Umbilical cord (tissue), 2 donors: Measurements from ENCODE around the gene WRNIP1. TPM values are rescaled to one million over a fixed set of nuclear protein-coding genes. Genes with fewer than 3 reads are reported as not detected.

Experiments used
- DNase-seq: peaks from one replicate; pipeline ENCODE4 v3.0.0-alpha.2; 2015; ENCODE audit warnings: low spot score
- total RNA-seq: library from RNA; depleted of rRNA; stranded (reverse); fragments of >200 nt; gene quantifications from one replicate; pipeline ENCODE4 v1.2.3, GENCODE V29; 2014; ENCODE audit warnings: low replicate concordance; ENCODE audit not compliant: insufficient read depth

Gene WRNIP1
- total RNA-seq = 33.7 TPM

DNA sequence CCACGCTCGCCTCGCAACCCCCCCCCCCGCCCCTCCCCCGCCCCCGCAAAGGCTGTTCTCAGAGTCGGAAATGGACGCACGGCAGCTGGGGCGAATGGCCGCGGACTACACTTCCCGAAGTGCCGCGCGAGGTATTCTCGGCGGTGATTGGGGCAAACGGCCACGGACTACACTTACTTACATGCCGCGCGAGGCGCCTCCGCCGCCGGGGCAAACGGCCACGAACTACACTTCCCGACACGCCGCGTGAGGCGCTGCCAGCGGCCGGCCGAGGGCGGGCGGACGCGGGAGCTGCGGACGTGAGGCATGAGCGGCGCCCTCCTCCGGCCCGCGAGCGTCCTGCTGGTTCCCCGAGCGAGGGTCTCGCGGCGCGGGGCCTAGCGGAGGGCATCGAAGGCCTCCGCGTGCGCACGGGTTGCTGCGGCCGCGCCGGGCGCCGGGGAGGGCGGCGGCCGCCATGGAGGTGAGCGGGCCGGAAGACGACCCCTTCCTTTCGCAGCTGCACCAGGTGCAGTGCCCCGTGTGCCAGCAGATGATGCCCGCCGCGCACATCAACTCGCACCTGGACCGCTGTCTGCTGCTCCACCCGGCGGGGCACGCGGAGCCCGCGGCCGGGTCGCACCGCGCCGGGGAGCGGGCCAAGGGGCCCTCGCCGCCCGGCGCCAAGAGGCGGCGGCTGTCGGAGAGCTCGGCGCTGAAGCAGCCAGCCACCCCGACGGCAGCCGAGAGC, at the start of gene WRNIP1:
WRNIP1 (plus strand) TSS at position 228 of the 730 bp plus-strand sequence; CDS start at position 458, 230 bp downstream.
- peak; percentile 99 for DNase-seq

DNA sequence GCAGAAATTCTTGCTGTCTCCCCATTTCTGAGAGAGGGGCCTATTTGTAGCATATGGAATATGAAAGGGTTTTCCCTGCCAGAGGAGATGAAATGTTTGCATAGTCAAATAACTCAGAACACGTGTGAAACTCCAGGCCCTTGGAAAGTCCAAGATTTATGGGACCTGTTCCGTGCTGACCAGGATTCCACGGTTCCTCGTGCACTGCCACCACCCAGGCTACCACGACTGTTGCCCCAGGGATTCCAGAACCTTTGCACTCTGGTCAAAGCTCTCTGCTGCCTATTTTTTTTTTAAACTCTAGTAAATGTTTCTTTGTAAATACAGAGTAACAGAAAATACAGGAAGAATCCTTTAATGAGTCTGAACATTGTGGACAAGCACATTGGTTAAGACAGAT, 49.5 kb upstream of the WRNIP1 start:
- DNase-seq = no peak

DNA sequence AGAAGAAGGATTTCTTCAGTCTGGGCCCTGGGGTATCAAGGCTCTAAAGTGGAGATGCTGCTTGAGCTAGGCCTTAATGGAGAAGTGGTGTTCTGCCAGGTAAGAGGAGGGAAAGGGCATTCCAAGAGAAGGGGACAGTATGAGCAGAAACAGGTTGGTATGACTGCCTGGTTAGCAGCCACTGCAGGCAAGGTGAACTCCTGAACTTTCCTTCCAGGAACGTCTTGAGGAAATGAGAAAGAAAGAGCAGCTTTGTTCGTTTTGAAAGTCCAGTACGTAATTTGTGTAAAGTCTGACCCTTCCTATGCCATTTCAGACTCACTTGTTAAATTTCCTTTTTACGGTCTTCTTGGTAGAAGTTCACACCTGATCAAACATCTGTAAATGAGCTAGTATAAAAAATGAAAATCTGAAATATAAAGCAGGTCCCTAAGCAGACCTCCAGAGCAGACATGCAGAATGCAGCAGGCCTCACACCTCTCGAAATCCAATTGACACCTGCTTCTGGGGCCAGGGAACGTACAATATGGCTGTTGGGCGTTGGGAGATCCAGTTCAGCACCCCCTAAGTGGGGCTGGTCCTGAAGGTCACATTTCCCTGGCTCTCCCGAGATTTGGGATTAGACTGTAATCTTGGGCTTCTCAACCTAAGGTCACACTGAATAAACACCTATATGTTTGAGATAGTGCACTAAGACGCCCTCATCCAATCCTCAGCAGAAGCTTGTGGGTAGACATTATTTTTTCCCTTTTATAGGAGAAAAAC, 48.1 kb upstream of the WRNIP1 start:
- DNase-seq = no peak

DNA sequence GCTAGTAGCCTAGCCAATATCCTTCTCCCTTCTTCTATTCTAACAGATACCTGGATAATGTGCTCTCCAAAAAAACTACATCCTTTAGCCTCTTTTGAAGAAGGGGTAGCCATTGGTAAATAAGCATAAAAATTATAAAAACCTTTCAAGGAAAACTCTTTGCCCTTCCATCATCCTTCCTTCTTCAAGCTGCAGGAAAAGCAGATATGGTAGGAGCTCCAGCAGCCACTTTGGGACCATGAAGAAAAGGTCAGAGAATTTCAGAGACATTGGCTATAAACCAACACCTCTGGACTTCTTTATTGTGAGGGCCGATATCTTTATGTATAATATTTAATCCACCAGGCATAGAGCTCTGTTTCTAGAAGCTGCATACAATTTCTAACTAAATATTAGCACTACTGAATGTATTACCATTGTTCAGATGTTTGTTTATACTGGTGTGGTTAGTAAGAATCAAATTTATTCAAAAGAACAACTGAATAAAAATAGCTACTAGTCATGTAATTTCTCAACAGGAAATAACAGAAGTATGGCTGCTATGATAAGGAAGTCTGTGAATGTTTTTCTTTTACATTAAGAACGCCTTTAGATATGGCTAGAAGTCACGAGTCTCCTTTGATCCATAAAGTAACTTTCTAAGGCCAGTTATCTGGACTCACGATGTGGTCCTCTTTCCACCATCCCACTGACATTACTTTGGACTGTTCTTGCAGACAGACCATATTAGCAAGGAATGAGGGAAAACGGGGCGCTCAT, 46.7 kb upstream of the WRNIP1 start:
- DNase-seq = peak; percentile 38

DNA sequence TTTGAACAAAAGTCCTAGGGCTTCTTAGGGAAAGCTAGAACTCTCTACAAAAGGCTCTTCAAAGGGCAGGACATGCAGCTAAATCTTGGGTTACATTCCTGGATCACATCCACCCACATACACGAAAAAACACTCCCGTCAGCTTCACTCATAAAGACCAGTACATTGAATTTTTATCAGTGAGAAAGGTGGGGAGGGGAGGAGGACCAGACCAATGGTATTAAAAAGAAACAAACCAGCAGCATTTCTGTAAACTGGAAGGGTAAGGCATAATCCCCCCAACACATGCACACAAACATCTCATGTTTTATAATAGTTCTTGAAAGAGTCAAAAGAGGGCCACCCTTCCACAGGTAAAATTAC, 46.1 kb upstream of the WRNIP1 start:
- no peak for DNase-seq

DNA sequence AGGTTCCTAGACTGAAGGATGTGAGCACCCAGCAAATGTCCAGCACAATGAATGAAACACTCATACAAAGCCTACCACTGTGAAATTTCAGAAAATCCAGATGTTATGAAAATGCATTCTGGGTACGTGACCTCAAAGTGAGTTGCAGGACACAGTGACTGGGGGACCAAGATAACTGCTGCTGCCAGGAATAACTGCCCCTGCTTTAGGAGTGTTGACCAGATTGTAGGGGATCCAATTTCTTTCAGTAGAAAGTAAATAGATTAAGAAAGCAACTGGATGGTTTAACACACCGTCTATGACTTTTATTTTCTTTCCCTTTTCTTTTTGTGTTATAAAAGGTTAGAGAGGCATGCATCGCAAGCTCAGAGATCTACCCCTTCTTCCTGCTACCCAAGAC, 44.0 kb upstream of the WRNIP1 start:
- no peak for DNase-seq

DNA sequence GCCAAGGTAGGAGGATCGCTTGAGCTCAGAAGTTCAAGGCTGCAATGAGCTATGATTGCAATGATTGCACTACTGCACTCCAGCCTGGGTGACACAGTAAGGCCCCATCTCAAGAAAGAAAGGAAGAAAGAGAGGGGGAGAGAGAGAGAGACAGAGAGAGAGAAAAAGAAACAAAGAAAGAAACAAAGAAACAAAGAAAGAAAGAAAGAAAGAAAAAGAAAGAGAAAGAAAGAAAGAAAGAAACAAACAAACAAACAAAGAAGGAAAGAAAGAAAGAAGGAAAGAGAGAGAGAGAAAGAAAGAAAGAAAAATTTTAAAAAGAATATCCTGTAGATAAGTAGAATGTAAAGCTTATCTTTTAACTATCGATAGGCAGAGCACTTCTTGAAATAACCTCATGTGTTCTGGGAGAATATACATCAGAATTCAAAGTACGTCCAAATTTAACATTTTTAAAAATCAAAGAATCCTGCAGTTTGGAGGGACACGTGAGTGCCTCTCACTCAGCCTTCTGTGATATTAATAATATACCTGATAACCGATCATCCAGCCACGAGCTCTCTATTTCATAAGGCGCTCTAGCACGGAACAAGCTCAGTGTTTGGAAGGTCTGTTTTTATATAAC, 39.7 kb upstream of the WRNIP1 start:
- DNase-seq = no peak

DNA sequence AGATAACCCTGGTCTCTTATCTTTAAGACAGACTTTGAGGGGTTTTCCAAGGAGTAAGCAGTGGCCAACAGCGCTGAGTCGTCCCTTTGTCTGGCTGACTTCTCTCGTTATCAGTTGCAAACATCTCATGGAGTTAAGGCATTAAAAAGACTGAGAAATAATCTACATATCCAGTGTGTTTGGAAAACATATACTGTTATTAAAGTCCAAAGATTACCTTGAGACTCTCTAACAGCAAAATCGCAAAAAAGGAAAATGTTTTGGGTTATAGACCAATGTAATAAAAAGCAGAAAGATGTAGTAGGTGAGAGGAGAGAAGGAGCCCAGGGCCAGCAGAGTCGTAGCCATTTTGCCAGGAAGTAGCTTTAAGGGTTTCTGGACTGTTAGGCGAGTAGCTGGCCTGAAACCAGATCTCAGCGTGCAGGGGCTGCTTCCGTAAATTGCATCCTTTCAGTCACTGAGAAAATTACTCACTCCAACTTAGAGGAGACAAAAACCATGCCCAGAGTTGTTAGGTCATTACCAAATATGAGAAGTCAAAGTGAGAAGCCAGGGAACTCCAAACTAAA, 39.1 kb upstream of the WRNIP1 start:
- DNase-seq = peak; percentile 49

DNA sequence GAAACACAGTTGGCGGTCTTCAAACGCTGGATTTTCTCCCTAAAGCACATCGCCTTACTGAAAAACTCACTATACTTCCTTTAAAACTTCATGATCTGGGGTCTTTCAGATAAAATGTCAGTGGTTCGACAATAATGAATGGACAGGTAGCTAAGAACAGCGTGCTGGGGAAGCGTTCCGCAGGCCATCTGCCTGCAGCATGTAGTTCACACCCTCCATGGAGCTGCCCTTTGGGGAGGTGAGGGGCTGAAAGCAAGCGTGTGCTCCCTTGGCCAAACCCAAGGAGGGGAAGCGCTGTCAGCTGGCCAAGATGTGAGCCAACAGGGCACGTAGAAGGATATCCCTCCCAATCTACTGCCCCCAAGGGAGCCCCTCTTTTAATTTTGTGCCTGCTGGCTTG, 35.3 kb upstream of the WRNIP1 start:
- DNase-seq = no peak

DNA sequence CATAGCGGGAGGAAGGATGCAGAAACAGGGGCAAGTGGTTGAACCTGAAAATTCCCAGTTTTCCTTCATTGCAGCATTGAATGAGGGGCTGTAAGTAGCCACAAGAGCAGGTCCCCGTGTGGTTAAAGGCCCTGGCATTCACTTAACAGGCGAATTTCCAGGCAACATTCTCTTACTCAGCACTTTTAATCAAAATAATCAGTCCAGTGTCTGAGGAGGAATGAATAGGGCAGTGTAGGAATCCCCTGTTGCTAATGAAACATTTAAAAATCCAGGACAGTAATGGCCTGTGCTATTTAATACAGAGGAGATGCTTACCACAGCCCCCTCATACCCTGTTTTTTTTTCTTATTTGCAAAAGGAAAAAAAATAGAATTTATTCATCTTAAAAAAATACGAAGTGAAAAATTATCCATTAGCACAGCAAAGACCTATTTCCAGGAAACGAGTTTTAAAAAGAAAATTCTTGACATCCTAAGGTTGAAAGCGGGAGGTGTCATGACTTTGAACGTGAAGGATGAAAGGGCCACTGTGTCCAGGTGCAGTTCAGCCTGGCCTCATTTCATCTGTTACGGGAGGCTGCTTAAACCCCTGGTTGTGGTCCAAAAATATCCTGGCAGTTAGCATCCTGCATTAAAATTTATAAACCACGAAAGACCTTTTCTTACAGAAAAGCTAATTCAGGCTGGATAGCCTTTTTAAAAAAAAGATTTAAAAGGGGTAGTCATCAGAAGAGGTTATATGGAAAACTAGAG, 34.7 kb upstream of the WRNIP1 start:
- no peak for DNase-seq

DNA sequence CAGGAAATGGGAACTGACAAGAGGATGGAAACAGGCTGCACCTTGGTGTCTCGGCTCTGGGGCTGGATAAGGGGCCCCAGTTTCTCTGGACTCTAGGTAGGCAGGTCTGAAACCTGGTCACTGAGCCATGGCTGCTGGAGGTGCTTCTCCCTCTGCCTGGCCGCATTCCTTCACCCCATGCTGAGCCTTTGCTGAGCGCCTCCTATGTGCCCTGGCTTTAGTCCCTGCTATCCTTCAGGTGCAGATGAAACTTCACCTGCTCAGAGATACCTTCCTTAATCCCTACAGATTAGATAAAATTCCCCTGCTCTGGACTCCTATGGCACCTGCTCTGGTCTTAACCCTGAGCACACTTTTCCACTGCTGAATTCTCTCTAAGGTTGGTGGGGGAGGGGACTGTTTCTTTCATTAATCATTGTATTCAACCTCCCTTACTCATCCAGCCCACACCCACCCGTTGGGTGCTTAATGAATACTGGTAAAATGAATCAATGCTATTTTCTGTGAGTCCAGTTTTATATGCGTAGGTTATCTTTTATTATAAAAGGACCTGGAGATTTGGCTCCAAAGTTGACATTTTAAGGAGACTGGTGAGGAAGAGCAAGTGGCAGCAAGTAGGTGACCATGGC, 33.8 kb upstream of the WRNIP1 start:
- DNase-seq = no peak

DNA sequence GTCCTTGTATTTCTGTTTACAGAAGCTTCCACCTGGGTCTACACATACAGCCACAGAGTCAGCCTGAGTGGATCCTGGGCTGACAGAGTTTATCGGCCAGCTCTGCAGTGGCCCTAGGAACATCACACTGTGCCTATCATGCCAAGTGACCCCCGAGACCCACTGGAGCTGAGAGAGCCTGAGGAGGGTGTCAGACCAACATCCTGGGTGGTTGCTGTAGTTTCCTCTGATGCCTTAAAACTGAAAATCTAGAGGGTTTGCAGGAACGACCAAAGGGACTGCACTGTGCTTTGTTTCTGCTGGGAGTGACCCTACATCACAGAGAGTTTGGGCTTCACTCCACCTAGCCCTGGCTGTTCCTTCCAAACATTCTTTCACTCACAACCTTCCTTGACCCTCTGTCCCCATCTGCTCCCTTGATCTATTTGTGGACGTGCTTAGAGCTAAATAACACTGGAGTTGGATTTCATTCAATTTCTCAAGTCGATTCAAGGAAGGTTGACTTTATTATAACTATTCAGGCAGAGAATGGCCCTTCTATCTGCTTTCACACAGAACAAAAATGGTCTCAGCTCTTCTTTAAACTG, 32.6 kb upstream of the WRNIP1 start:
- DNase-seq = no peak

DNA sequence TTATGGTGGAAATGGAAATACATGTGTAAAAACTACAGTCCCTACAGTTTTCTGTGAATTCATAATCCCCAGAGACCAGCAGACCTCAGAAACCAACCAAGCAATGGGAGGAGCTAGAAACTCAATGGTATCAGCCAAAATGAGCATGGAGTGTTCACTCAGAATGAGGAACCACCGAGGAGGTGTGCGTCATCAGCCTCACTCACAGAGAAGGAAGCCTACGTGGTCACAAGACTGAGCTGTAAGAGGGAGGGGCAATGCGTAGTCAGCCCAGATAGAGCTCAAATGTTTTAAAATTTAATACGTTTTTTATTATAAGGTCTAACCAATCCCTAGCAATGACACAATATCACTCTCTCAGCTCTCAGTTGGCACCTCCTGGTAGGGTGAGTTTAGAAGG, 31.9 kb upstream of the WRNIP1 start:
- peak; percentile 36 for DNase-seq

DNA sequence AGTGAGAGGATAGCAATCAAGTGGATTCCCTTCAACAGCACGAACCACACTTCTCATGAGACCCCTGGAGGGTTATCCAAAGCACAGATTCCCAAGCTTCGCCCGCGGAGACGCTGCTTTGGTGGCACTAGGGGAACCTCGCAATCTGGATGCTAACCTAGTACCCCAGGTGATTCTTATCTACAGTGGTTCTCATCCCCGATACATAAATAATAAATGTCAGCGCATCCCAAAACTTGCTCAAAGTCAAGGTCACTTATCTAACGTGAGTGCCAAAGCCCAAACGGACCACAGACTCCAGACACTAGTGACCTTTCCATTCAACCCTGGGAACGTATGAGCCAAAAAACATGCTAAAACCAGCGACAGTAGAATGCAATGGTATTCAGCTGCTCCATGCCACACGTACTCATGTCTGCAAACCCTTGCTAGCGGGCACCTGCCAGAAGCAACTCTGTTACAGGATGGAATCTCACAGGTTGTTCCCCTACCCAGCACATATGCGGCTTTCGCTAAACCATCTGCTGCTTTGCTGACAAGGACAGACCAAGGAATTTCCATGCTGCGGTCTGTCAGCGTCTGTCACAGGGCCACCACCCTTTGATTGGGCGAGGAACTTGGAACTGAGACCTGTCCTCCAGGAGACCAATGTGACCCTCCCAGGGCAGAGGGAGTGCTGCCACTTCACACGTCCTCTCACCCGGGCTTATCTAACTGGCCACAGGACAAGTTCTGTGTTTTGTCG, 31.3 kb upstream of the WRNIP1 start:
- DNase-seq = no peak

DNA sequence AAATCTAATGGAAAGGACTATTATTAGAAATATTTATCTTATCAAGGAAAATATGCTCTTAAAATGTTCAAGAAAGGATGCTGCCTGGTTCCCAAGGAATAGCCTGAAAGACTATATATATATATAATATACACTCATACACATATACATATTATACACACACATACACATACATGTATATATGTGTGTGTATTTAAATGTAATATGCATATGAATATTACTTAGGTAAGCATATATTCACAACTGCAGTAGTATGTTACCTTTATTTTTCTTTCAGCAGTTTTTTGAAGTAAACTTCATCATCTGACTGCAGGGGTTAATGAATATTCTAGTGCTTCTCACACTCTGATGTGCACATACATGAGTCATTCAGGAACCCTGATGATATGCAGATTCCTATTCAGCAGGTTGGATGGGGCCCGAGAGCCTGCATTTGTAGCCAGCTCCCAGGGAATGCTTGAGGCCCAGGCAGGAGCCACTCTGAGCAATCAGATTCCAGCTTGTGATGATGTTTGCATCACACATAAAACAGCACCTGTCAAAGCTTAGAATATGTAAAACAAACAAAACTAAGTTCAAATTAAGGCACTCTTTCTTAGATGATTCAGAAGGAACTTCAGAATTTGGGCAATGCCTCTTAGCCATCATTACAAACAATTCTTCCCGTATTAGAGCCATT, 30.6 kb upstream of the WRNIP1 start:
- no peak for DNase-seq

DNA sequence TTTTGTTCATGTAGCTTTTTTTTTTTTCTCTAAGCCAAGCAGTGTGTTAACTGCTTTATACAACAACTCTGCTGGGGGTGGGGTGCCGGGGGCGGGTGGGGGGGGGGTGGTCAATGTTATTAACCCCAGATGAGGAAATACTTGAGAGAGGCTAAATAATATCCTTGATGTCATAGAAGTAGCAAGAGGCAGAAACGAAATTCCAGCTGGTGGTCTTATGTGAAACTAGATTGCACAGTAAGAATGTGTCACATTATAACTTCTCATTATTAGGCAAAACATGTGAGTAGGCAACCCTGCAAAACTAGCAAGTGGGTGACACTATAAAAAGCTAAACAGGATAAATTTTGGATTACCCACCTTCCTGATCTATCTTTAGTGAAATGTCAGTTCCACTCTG, 27.3 kb upstream of the WRNIP1 start:
- DNase-seq = no peak

DNA sequence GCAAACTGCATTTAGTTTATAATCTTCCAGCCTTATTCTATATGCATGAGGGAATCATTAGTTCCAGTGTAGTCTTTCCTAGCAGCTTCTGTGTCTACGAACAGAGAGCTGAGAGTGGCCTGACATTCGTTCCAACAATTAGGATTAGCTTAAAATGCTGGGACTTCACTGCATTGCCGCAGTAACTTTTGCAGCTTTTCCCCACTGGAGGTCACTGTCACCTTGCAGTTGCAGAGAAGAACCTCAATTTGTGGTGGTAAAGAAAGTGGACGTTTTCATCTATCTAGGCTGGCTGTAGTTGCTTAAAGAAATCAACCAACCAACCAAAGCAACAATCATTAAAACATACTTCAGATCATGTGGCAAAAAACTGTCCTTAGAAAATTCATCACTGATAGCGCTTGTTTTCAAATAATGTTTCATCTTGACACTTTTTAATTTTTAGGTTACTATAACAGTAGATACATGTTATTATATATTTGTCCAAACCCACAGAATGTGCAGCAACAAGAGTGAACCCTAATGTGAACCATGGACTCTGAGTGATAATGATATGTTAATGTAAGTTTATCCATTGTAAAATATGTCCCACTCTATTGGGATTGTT, 26.7 kb upstream of the WRNIP1 start:
- DNase-seq = peak; percentile 74

DNA sequence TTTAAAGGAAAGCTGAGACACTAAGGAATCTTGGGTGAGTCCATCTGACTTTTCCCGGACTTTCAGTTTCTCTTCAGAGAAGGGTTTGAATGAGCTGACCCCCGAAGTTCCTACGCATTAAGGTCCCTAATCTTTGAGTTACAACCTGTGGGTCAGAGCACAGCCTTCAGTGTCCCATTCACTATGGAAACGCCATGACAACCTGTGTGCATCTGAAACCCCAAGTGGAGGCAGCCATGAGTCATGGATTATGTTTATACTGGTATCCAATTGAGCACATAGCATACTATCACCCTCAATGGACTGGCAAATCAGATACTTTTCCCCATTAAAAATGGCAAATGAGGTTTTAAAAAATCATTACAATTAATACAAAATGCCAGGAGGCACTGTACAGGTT, 25.9 kb upstream of the WRNIP1 start:
- DNase-seq = no peak
